Measurements from ENCODE around the gene THSD4.

Gene THSD4

GRCh38 chr15:71782422-71783165 lies 667.3 kb downstream of the THSD4 start:
- Histone ChIP-seq H4K20me1 (ENCODE audit: insufficient read depth, low read length) (no peaks in the 10 kb centered on the region), H3K36me3 (replicated peaks; ENCODE audit: low read depth, low read length) (no peaks in the 10 kb centered on the region), H3K4me2 (ENCODE audit: low read length) (peak overlapping the region; percentile 90), H3K79me2 (ENCODE audit: low read length) (no peaks in the 10 kb centered on the region), H3K27ac (ENCODE audit: low read length) (no peak overlapping the region), H2AFZ (ENCODE audit: low read depth, low read length) (no peak overlapping the region), H3K27me3 (ENCODE audit: low read depth, low read length) (peaks cover 14% of the 10 kb centered on the region; the same call in 1 of the 2 replicates), H3K9me3 (ENCODE audit: insufficient read depth, low read length) (no peaks in the 10 kb centered on the region), H3K4me1 (ENCODE audit: low read length) (peaks cover 41% of the 10 kb centered on the region), H3K4me3 (ENCODE audit: low read length) (peak overlapping the region; percentile 77), H3K9ac (ENCODE audit: low read length) (no peak overlapping the region)
- TF ChIP-seq CTCF (IDR thresholded peaks at IDR 0.05; ENCODE audit: low read depth, low read length) (no peak), EZH2phosphoT487 (IDR thresholded peaks at IDR 0.05; ENCODE audit: low read depth) (no peak)

GRCh38 chr15:71784719-71785118 lies 669.4 kb downstream of the THSD4 start:
- H3K4me3 ChIP-seq (ENCODE audit: low read length) = no peak overlapping the region
- peak; percentile 73 for TF ChIP-seq CTCF (IDR thresholded peaks at IDR 0.05; ENCODE audit: low read depth, low read length)
- no peak for TF ChIP-seq EZH2phosphoT487 (IDR thresholded peaks at IDR 0.05; ENCODE audit: low read depth)
- H3K27ac ChIP-seq (ENCODE audit: low read length) = no peak overlapping the region
- H3K9ac ChIP-seq (ENCODE audit: low read length) = no peak overlapping the region
- H3K36me3 ChIP-seq (replicated peaks; ENCODE audit: low read depth, low read length) = no peaks in the 10 kb centered on the region
- no peak overlapping the region for H3K4me2 ChIP-seq (ENCODE audit: low read length)
- H3K27me3 ChIP-seq (ENCODE audit: low read depth, low read length) = peaks cover 16% of the 10 kb centered on the region; the same call in 1 of the 2 replicates
- no peaks in the 10 kb centered on the region for H4K20me1 ChIP-seq (ENCODE audit: insufficient read depth, low read length)
- peaks cover 39% of the 10 kb centered on the region for H3K4me1 ChIP-seq (ENCODE audit: low read length)
- no peaks in the 10 kb centered on the region for H3K9me3 ChIP-seq (ENCODE audit: insufficient read depth, low read length)
- H2AFZ ChIP-seq (ENCODE audit: low read depth, low read length) = no peak overlapping the region
- H3K79me2 ChIP-seq (ENCODE audit: low read length) = no peaks in the 10 kb centered on the region

GRCh38 chr15:71785996-71786395 lies 670.7 kb downstream of the THSD4 start:
- TF ChIP-seq CTCF (IDR thresholded peaks at IDR 0.05; ENCODE audit: low read depth, low read length) (no peak), EZH2phosphoT487 (IDR thresholded peaks at IDR 0.05; ENCODE audit: low read depth) (no peak)
- Histone ChIP-seq H3K4me1 (ENCODE audit: low read length) (peaks cover 26% of the 10 kb centered on the region), H3K9me3 (ENCODE audit: insufficient read depth, low read length) (no peaks in the 10 kb centered on the region), H3K27ac (ENCODE audit: low read length) (no peak overlapping the region), H3K4me3 (ENCODE audit: low read length) (no peak overlapping the region), H3K36me3 (replicated peaks; ENCODE audit: low read depth, low read length) (no peaks in the 10 kb centered on the region), H3K4me2 (ENCODE audit: low read length) (no peak overlapping the region), H4K20me1 (ENCODE audit: insufficient read depth, low read length) (no peaks in the 10 kb centered on the region), H3K79me2 (ENCODE audit: low read length) (no peaks in the 10 kb centered on the region), H2AFZ (ENCODE audit: low read depth, low read length) (no peak overlapping the region), H3K9ac (ENCODE audit: low read length) (no peak overlapping the region), H3K27me3 (ENCODE audit: low read depth, low read length) (peaks cover 16% of the 10 kb centered on the region; the same call in 1 of the 2 replicates)

- Histone ChIP-seq H3K27ac (ENCODE audit: low read length) (no peak overlapping the region), H3K79me2 (ENCODE audit: low read length) (no peaks in the 10 kb centered on the region), H4K20me1 (ENCODE audit: insufficient read depth, low read length) (no peaks in the 10 kb centered on the region), H3K9ac (ENCODE audit: low read length) (no peak overlapping the region), H3K9me3 (ENCODE audit: insufficient read depth, low read length) (no peaks in the 10 kb centered on the region), H3K4me1 (ENCODE audit: low read length) (peaks cover 20% of the 10 kb centered on the region), H3K4me3 (ENCODE audit: low read length) (no peak overlapping the region), H2AFZ (ENCODE audit: low read depth, low read length) (no peak overlapping the region), H3K27me3 (ENCODE audit: low read depth, low read length) (peaks cover 16% of the 10 kb centered on the region; the same call in 1 of the 2 replicates), H3K36me3 (replicated peaks; ENCODE audit: low read depth, low read length) (no peaks in the 10 kb centered on the region), H3K4me2 (ENCODE audit: low read length) (no peak overlapping the region)
- no peak for TF ChIP-seq CTCF (IDR thresholded peaks at IDR 0.05; ENCODE audit: low read depth, low read length)
- no peak for TF ChIP-seq EZH2phosphoT487 (IDR thresholded peaks at IDR 0.05; ENCODE audit: low read depth)
Measured at GRCh38 chr15:71786673-71787072, 671.4 kb downstream of the THSD4 start.

Data from OCI-LY3 (cell line).